Measurements from ENCODE around the gene SFTA2. TPM values are rescaled to one million over a fixed set of nuclear protein-coding genes. Genes with fewer than 3 reads are reported as not detected.

The SFTA2 gene
- total RNA-seq, 2 donors from 2014 or later = 5.2 TPM; not detected in 1

GRCh38 chr6:30884521-30885480 lies 47.2 kb downstream of the SFTA2 start:
- no peaks in the 10 kb centered on the region for H3K9me3 ChIP-seq
- 3 to 10% methylated on average over 7 to 50 of the region's 59 CpGs for WGBS, 2 donors
- H3K27me3 ChIP-seq = no peaks in the 10 kb centered on the region
- intact Hi-C loops (cut with DNase I) = no loop called here
- H3K4me3 ChIP-seq = peak overlapping the region; percentile 51 to 78
- TF ChIP-seq CTCF (IDR thresholded peaks at IDR 0.05) = no peak
- peak in 2 of 3 donors; percentile 38 to 39 for TF ChIP-seq POLR2A (IDR thresholded peaks at IDR 0.05)
- peak overlapping the region; percentile 92 to 97 (median 96) for H3K27ac ChIP-seq
- peak; percentile 2 for ATAC-seq
- H3K4me1 ChIP-seq = peaks cover 55% of the 10 kb centered on the region
- peak; percentile 46 to 55 (median 54) for DNase-seq
- H3K36me3 ChIP-seq (replicated peaks in 1 of 2; ENCODE audit: insufficient read depth in 1 of 2, low read depth in 2 of 2) = peaks cover 9% of the 10 kb centered on the region in 2 donors

GRCh38 chr6:30883685-30884520 lies 48.1 kb downstream of the SFTA2 start, which contains the start of gene DDR1:
Gene DDR1 (plus strand): TSS chr6:30884519. CDS start chr6:30888730, 4,211 bp downstream.
- 2 to 8% methylated on average over 12 to 42 of the region's 62 CpGs for WGBS, 2 donors
- TF ChIP-seq POLR2A (IDR thresholded peaks at IDR 0.05) (peak; percentile 36 to 70 (median 60)), CTCF (IDR thresholded peaks at IDR 0.05) (peak in 1 of 7 experiments; percentile 12)
- Histone ChIP-seq H3K4me1 (peaks cover 55% of the 10 kb centered on the region), H3K4me3 (peak within 1 kb of the TSS; percentile 51 to 78), H3K27me3 (no peaks in the 10 kb centered on the region), H3K27ac (peak within 1 kb of the TSS; percentile 92 to 97 (median 96)), H3K36me3 (replicated peaks in 1 of 2; ENCODE audit: insufficient read depth in 1 of 2, low read depth in 2 of 2) (peaks cover 0 to 1% of the 10 kb centered on the region in 2 donors), H3K9me3 (no peaks in the 10 kb centered on the region)
- intact Hi-C loops (cut with DNase I) = no loop called here
- DNase-seq = peak; percentile 75 to 85 (median 82)
- peak; percentile 68 for ATAC-seq

- ATAC-seq = peak; percentile 74
- Histone ChIP-seq H3K4me3 (peak overlapping the region; percentile 7 to 25), H3K36me3 (replicated peaks in 1 of 2; ENCODE audit: insufficient read depth in 1 of 2, low read depth in 2 of 2) (no peaks in the 10 kb centered on the region), H3K9me3 (no peaks in the 10 kb centered on the region), H3K27me3 (no peaks in the 10 kb centered on the region), H3K4me1 (peaks cover 49% of the 10 kb centered on the region), H3K27ac (peak overlapping the region; percentile 92 to 97 (median 96))
- peak; percentile 87 to 94 (median 93) for DNase-seq
- no peak for TF ChIP-seq CTCF (IDR thresholded peaks at IDR 0.05)
- TF ChIP-seq POLR2A (IDR thresholded peaks at IDR 0.05) = peak; percentile 22 to 67 (median 57)
- WGBS, 2 donors = 10 to 11% methylated on average over 12 to 15 of the region's 15 CpGs
- intact Hi-C loops (cut with DNase I) = no loop called here
Measured at GRCh38 chr6:30882759-30883684, 48.9 kb downstream of the SFTA2 start.

DNA sequence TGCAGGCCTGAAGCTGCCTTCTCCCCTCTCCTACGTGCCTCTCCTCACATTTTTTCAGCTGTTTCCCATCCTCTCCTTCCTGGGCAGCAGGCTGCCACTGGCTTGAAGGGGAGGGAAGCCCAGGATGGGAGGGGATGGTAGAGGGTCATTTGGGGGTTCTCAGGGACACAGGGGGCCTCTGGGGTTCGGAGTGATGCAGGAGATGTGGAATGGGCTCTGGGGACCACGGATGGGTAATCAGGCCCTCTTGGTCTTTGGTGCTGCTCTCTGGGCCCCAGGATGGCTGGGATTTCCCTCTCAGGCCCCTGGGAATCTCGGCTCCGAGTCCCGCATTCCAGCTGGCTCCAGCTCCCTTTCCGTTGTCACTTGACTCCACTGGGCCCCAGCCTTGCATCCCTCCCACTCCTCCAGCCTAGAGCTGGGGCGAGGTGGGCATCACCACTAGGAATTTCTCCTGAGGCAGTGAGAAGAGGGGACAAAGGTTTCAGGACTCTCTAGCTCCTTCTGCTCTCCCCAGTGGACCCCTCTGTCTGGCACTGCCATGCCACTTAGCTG lies 49.7 kb downstream of the SFTA2 start:
- ATAC-seq (no peak), DNase-seq (peak; percentile 25 to 34 (median 30))
- TF ChIP-seq POLR2A (IDR thresholded peaks at IDR 0.05) (no peak), CTCF (IDR thresholded peaks at IDR 0.05) (no peak)
- H3K27ac ChIP-seq = peak overlapping the region; percentile 92 to 97 (median 96)
- H3K27me3 ChIP-seq = no peaks in the 10 kb centered on the region
- no peak overlapping the region for H3K4me3 ChIP-seq
- H3K9me3 ChIP-seq = no peaks in the 10 kb centered on the region
- intact Hi-C loops (cut with DNase I) = no loop called here
- H3K36me3 ChIP-seq (replicated peaks in 1 of 2; ENCODE audit: insufficient read depth in 1 of 2, low read depth in 2 of 2) = no peaks in the 10 kb centered on the region
- WGBS, 2 donors = 39% methylated on average over 3 to 8 of the region's 8 CpGs
- H3K4me1 ChIP-seq = peaks cover 51% of the 10 kb centered on the region
